Keratinocyte (primary cell): ENCODE results near the gene GRIK4. TPM values are rescaled to one million over a fixed set of nuclear protein-coding genes. Genes with fewer than 3 reads are reported as not detected.

ENCODE experiments used
- DNase-seq: peaks from one replicate; pipeline ENCODE4 v3.0.0-alpha.2; 2011; ENCODE audit warnings: low read depth, missing footprints, low spot score
- FAIRE-seq: peaks from 2 replicates; lab custom pipeline; 2011; peaks lifted over from hg19 to GRCh38; lab: Jason Lieb, UNC
- H2AFZ ChIP-seq: 2 replicates; pipeline ENCODE4 v1.6.0; 2012; ENCODE audit warnings: low read length, control low read depth, inconsistent platforms; ENCODE audit not compliant: control insufficient read depth
- H3K27ac ChIP-seq: 2 replicates; pipeline ENCODE4 v1.5.1; 2011; ENCODE audit warnings: low read length; ENCODE audit not compliant: control insufficient read depth, insufficient read depth
- H3K27me3 ChIP-seq: 3 replicates; pipeline ENCODE4 v1.6.0; 2011; ENCODE audit warnings: low read length; ENCODE audit not compliant: control insufficient read depth, insufficient read depth; ENCODE audit errors: extremely low read depth
- H3K36me3 ChIP-seq, 2 experiments: 2 replicates in 1 of 2; 3 replicates in 1 of 2; pipeline ENCODE4 v1.5.1; 2011; ENCODE audit warnings: low read length in 2 of 2, mild to moderate bottlenecking in 1 of 2; ENCODE audit not compliant: control insufficient read depth in 2 of 2, insufficient read depth in 2 of 2; ENCODE audit errors: extremely low read depth in 1 of 2
- H3K4me1 ChIP-seq: 3 replicates; pipeline ENCODE4 v1.5.1; 2011; ENCODE audit warnings: low read length; ENCODE audit not compliant: control insufficient read depth, insufficient read depth; ENCODE audit errors: extremely low read depth
- H3K4me2 ChIP-seq: 3 replicates; pipeline ENCODE4 v1.6.0; 2011; ENCODE audit warnings: low read depth, low read length; ENCODE audit not compliant: control insufficient read depth, insufficient read depth; ENCODE audit errors: extremely low read depth
- H3K4me3 ChIP-seq, 3 experiments: fragments of 200-600 bp in 1 of 3; sonication (generic) in 1 of 3; 2 replicates in 2 of 3; 3 replicates in 1 of 3; pipeline ENCODE4 v1.5.1; 2011 to 2016; ENCODE audit warnings: low read length in 3 of 3, mild to moderate bottlenecking in 3 of 3, control low read depth in 2 of 3, inconsistent platforms in 1 of 3, low read depth in 1 of 3, mixed read lengths in 1 of 3, mixed run types in 1 of 3, moderate library complexity in 1 of 3; ENCODE audit not compliant: control insufficient read depth in 2 of 3, insufficient read depth in 2 of 3; ENCODE audit errors: extremely low read depth in 1 of 3
- H3K79me2 ChIP-seq: 2 replicates; pipeline ENCODE4 v1.6.0; 2012; ENCODE audit warnings: low read length; ENCODE audit not compliant: control insufficient read depth, insufficient read depth
- H3K9ac ChIP-seq: 3 replicates; pipeline ENCODE4 v1.6.0; 2011; ENCODE audit warnings: low read length; ENCODE audit not compliant: control insufficient read depth, insufficient read depth; ENCODE audit errors: extremely low read depth
- H3K9me1 ChIP-seq: 3 replicates; pipeline ENCODE4 v1.6.0; 2011; ENCODE audit warnings: low read length; ENCODE audit not compliant: control insufficient read depth, insufficient read depth; ENCODE audit errors: extremely low read depth
- H3K9me3 ChIP-seq: 2 replicates; pipeline ENCODE4 v1.5.1; 2012; ENCODE audit warnings: low read depth, low read length; ENCODE audit not compliant: control insufficient read depth
- H4K20me1 ChIP-seq: 3 replicates; pipeline ENCODE4 v1.6.0; 2011; ENCODE audit warnings: low read length; ENCODE audit not compliant: control insufficient read depth, insufficient read depth; ENCODE audit errors: extremely low read depth
- EZH2 ChIP-seq: IDR thresholded peaks from one replicate; pipeline ENCODE4 v1.6.1; 2012; ENCODE audit warnings: inconsistent platforms, mild to moderate bottlenecking, low read length, moderate library complexity
- dilution Hi-C: fragments of 300-500 bp; cut with MboI; formaldehyde crosslinking; loops from one replicate; pipeline ENCODE4 v1.7.0; 2020; ENCODE audit warnings: low sequenced_read_pairs; ENCODE audit not compliant: extremely low pct_ligation_motif_present
- polyA plus RNA-seq, 5 experiments: library from polyadenylated mRNA; depleted of rRNA in 3 of 5; stranded (reverse) in 3 of 5; stranded (forward) in 1 of 5; unstranded in 1 of 5; fragments of >200 nt; gene quantifications; 1 replicate in 1 of 5; 2 replicates in 3 of 5; 3 replicates in 1 of 5; pipeline versions ENCODE4 v1.2.1 to v1.2.3, GENCODE V29; 2011 to 2012; ENCODE audit warnings: missing spikeins in 2 of 5, low read depth in 1 of 5, low replicate concordance in 1 of 5
- TF ChIP-seq, protein P1 (sequence below), 3 experiments: IDR thresholded peaks in 1 of 3; conservative IDR thresholded peaks in 1 of 3; optimal IDR thresholded peaks in 1 of 3; 2 replicates in 2 of 3; 3 replicates in 1 of 3; pipeline versions ENCODE3 to v1.5.1; 2011; ENCODE audit warnings: low read length in 3 of 3, mild to moderate bottlenecking in 3 of 3, moderate library complexity in 2 of 3, control low read depth in 1 of 3, inconsistent platforms in 1 of 3; ENCODE audit not compliant: insufficient read depth in 2 of 3; ENCODE audit errors: extremely low read depth in 1 of 3

The GRIK4 gene
- polyA plus RNA-seq, 1 donor (not counting 4 experiments of a cell fraction or from before 2014, with no cell fraction given), result not detected

DNA sequence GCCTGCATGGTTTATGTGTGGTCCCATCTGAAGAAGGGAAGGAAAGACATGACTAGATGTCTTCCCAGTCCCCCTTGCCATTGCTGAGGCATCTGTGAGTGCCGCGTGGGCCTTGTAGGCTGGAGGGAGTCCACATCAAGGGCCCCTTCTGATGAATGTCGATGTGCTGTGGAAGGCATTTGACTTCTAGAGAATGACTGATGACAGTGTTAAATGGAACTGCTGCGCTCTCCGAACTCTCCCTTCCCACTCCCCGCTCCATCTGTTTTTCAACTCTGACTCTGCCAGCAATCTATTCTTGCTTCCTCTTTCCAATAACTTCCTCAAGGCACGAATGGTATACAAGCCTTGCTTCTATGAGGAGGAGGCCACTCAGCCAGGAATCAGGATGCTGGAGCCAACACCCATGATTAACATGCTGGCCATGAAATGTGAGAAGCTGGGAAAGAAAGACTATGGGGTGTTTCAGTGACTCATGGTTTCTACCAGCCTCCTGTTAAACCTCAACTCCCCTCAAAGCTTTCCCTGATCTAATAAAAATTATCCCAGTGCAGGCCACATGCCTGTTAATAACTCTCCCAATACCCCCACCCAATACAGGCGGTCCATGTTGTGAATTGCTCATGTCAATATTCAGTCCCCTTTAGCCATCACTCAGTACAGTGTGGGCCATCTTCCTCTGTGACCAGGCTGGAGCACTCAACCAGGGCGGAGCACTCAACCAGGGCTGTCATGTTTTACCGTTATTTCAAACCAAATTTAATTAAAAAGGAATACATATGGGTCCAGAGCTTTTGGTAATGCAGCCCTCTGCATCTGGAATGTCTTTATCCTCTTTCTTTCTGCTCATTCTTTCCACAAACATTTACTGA lies 466.0 kb downstream of the GRIK4 start:
- Histone ChIP-seq H3K27ac (no peak overlapping the region), H3K4me3 (no peak overlapping the region), H3K9me1 (no peaks in the 10 kb centered on the region), H3K36me3 (no peaks in the 10 kb centered on the region), H2AFZ (no peak overlapping the region), H3K79me2 (no peaks in the 10 kb centered on the region), H3K9ac (no peak overlapping the region), H3K9me3 (no peaks in the 10 kb centered on the region), H4K20me1 (no peaks in the 10 kb centered on the region), H3K4me2 (no peak overlapping the region), H3K27me3 (peaks cover 10% of the 10 kb centered on the region), H3K4me1 (no peaks in the 10 kb centered on the region)
- no peak for DNase-seq
- FAIRE-seq, result no peak
- dilution Hi-C loops, result no loop called here
- TF ChIP-seq, protein P1, sequence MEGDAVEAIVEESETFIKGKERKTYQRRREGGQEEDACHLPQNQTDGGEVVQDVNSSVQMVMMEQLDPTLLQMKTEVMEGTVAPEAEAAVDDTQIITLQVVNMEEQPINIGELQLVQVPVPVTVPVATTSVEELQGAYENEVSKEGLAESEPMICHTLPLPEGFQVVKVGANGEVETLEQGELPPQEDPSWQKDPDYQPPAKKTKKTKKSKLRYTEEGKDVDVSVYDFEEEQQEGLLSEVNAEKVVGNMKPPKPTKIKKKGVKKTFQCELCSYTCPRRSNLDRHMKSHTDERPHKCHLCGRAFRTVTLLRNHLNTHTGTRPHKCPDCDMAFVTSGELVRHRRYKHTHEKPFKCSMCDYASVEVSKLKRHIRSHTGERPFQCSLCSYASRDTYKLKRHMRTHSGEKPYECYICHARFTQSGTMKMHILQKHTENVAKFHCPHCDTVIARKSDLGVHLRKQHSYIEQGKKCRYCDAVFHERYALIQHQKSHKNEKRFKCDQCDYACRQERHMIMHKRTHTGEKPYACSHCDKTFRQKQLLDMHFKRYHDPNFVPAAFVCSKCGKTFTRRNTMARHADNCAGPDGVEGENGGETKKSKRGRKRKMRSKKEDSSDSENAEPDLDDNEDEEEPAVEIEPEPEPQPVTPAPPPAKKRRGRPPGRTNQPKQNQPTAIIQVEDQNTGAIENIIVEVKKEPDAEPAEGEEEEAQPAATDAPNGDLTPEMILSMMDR (optimal IDR thresholded peaks at IDR 0.05 in 1 of 3, IDR thresholded peaks at IDR 0.05 in 1 of 3, conservative IDR thresholded peaks at IDR 0.05 in 1 of 3; ENCODE audit: extremely low read depth in 1 of 3, insufficient read depth in 2 of 3, low read length in 3 of 3), result no peak
- no peak for TF ChIP-seq EZH2

DNA sequence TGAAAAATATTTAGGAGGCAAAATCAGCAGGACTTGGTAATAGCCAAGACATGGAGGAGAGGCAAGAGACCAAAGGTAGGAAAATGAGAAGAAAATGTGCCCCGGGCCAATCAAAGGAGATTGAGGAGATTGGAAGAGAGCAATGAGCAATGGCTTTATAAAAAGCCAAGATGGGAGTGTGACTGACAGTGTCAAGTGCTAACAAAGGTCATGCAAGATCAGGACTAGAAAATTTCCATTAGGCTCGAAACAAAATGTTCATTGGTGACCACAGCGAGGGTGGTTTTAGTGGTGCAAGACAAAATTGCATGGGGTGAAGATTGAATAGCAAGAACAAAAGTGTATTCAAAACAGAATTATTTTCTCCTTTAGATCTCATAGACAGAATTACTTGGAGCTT lies 467.2 kb downstream of the GRIK4 start:
- Histone ChIP-seq H3K4me2 (no peak overlapping the region), H3K27me3 (peaks cover 13% of the 10 kb centered on the region), H3K9me3 (no peaks in the 10 kb centered on the region), H3K27ac (no peak overlapping the region), H4K20me1 (no peaks in the 10 kb centered on the region), H3K79me2 (no peaks in the 10 kb centered on the region), H3K9ac (no peak overlapping the region), H3K4me3 (no peak overlapping the region), H3K36me3 (no peaks in the 10 kb centered on the region), H2AFZ (no peak overlapping the region), H3K9me1 (no peaks in the 10 kb centered on the region), H3K4me1 (no peaks in the 10 kb centered on the region)
- FAIRE-seq (no peak), DNase-seq (no peak)
- TF ChIP-seq, protein P1 (optimal IDR thresholded peaks at IDR 0.05 in 1 of 3, IDR thresholded peaks at IDR 0.05 in 1 of 3, conservative IDR thresholded peaks at IDR 0.05 in 1 of 3; ENCODE audit: extremely low read depth in 1 of 3, insufficient read depth in 2 of 3, low read length in 3 of 3), result no peak
- TF ChIP-seq EZH2, result no peak
- dilution Hi-C loops, result no loop called here
